Measurements from ENCODE around the gene ZNF583.

The ZNF583 gene

DNA sequence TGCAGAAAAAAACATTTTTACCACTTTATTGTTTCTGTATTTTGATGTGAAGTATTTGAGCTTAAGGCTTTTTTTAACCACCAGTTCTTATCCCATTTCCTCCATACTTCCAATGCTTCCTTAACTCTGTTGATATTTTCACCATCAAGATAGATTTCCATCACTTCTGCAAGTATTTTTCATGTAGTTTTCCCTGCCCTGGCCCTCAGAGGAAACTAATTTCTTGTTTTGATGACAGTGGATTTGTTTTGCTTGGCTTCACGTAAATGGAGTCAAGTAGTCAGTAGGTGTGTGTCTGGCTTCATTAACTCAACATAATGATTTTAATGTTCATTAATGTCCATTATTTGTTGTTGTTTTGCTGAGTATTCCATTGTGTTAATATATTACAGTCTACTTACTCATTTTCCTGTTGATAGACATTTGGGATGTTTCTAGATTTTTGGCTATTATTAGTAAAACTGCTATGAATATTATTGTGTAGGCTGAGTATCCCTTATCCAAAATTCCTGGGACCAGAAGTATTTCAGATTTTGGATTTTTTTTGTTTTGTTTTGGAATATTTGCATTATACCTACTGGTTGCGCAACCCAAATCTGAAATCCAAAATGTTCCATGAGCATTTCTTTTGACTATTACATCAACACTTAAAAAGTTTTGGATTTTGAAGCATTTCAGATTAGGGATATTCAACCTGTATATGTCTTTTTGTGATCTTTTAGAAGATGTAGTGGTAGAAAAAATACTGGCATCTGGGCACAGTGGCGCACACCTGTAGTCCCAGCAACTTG is 34.1 kb upstream of the ZNF583 start:
- Histone ChIP-seq H3K27me3 (no peaks in the 10 kb centered on the region), H3K4me1 (peaks cover 0 to 12% (median 10%) of the 10 kb centered on the region in 4 donors), H3K27ac (no peak overlapping the region), H3K9me3 (peaks cover 0 to 43% (median 0%) of the 10 kb centered on the region in 3 donors), H3K4me3 (no peak overlapping the region), H3K36me3 (peaks cover 47 to 58% (median 54%) of the 10 kb centered on the region in 3 donors)
- intact Hi-C loops (cut with DNase I; ENCODE audit: low total_unique reads) = no loop called here
- TF ChIP-seq, protein P1, sequence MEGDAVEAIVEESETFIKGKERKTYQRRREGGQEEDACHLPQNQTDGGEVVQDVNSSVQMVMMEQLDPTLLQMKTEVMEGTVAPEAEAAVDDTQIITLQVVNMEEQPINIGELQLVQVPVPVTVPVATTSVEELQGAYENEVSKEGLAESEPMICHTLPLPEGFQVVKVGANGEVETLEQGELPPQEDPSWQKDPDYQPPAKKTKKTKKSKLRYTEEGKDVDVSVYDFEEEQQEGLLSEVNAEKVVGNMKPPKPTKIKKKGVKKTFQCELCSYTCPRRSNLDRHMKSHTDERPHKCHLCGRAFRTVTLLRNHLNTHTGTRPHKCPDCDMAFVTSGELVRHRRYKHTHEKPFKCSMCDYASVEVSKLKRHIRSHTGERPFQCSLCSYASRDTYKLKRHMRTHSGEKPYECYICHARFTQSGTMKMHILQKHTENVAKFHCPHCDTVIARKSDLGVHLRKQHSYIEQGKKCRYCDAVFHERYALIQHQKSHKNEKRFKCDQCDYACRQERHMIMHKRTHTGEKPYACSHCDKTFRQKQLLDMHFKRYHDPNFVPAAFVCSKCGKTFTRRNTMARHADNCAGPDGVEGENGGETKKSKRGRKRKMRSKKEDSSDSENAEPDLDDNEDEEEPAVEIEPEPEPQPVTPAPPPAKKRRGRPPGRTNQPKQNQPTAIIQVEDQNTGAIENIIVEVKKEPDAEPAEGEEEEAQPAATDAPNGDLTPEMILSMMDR (IDR thresholded peaks at IDR 0.05) = no peak
- no peak for DNase-seq

DNA sequence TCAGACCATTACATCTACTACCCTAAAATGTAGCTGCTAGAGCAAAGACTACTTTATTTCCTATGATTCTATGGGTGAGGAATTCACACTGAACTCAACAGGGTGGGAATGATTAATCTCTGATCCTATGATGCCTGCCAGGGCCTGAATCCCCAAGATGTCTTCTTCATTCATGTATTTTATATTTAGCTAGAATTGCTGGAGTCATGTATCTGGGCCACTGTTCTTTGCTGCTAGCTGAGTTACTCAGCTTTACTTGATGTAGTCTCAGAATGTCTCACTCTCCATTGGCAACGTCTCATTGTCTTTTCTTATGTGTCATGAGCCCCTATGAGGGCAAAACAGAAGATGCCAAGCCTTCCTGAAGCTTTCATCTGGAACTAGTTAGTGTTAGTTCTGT is 31.9 kb upstream of the ZNF583 start:
- TF ChIP-seq, protein P1 (IDR thresholded peaks at IDR 0.05) = no peak
- intact Hi-C loops (cut with DNase I; ENCODE audit: low total_unique reads) = no loop called here
- no peak for DNase-seq
- Histone ChIP-seq H3K36me3 (peaks cover 69 to 80% (median 72%) of the 10 kb centered on the region in 3 donors), H3K27me3 (no peaks in the 10 kb centered on the region), H3K4me3 (no peak overlapping the region), H3K4me1 (peaks cover 0 to 12% (median 10%) of the 10 kb centered on the region in 4 donors), H3K9me3 (peaks cover 6 to 65% (median 19%) of the 10 kb centered on the region in 3 donors), H3K27ac (no peak overlapping the region)

DNA sequence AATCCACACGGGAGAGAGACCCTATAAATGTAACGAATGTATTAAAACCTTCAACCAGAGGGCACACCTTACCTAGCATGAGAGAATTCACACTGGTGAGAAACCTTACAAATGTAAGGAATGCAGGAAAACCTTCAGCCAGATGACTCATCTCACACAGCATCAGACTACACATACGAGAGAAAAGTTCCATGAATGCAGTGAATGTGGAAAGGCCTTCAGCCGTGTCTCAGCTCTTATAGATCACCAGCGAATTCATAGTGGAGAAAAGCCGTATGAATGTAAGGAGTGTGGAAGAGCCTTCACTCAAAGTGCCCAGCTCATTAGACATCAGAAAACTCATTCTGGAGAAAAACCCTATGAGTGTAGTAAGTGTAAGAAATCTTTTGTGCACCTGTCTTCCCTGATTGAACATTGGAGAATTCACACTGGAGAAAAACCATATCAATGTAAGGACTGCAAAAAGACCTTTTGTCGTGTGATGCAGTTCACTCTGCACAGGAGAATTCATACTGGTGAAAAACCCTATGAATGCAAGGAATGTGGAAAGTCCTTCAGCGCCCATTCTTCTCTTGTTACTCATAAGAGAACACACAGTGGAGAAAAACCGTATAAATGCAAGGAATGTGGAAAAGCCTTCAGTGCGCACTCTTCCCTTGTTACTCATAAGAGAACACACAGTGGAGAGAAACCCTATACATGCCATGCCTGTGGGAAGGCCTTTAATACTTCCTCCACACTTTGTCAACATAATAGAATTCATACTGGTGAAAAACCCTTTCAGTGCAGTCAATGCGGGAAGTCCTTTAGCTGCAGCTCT is 26.8 kb upstream of the ZNF583 start:
- Histone ChIP-seq H3K9me3 (peaks cover 8 to 100% (median 51%) of the 10 kb centered on the region in 3 donors), H3K4me1 (no peaks in the 10 kb centered on the region), H3K27me3 (no peaks in the 10 kb centered on the region), H3K36me3 (peaks cover 70 to 95% (median 94%) of the 10 kb centered on the region in 3 donors), H3K27ac (no peak overlapping the region), H3K4me3 (no peak overlapping the region)
- intact Hi-C loops (cut with DNase I; ENCODE audit: low total_unique reads) = no loop called here
- TF ChIP-seq, protein P1 (IDR thresholded peaks at IDR 0.05) = no peak
- no peak for DNase-seq

DNA sequence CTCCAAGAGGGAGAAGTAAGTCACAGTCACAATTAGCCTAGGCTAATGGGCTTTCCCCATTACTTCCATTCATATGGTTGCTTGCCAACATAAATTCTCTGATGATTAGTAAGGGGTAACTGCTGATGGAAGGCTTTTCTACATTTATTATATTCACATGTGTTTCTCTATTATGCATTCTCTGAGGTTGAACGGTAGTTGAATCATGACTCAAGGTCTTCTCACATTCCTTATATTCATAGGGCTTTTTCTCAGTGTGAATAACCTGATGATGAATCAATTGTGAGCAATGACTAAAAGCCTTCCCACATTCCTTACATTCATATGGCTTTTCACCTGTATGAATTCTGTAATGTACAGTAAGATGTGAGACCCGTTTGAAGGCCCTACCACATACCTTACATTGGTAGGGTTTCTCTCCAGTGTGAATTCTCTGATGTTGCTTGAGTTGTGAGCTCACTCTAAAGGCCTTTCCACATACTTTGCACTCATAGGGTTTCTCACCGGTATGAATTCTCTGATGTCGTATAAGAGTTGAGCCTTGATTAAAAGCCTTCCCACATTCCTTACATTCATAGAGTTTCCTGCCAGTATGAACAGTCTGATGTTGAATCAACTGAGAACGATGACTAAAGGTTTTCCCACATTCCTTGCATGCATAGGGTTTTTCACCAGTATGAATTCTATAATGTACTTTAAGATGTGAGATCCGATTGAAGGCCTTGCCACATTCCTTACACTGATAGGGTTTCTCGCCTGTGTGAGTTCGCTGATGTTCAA is 20.1 kb upstream of the ZNF583 start:
- peaks cover 64 to 94% (median 93%) of the 10 kb centered on the region in 3 donors for H3K36me3 ChIP-seq
- TF ChIP-seq, protein P1 (IDR thresholded peaks at IDR 0.05) = no peak
- no peak for DNase-seq
- H3K27me3 ChIP-seq = no peaks in the 10 kb centered on the region
- H3K4me1 ChIP-seq = no peaks in the 10 kb centered on the region
- H3K27ac ChIP-seq = no peak overlapping the region
- H3K4me3 ChIP-seq = no peak overlapping the region
- H3K9me3 ChIP-seq = peaks cover 0 to 75% (median 36%) of the 10 kb centered on the region in 3 donors
- intact Hi-C loops (cut with DNase I; ENCODE audit: low total_unique reads) = no loop called here
